PC-9 (cell line): ENCODE results near the gene CEP112.

ENCODE experiments used
- EZH2 ChIP-seq: fragments of 200-600 bp; sonication (generic); IDR thresholded peaks from 2 replicates; pipeline ENCODE4 v1.8.0; 2017; ENCODE audit warnings: antibody characterized with exemption, low read depth
- TF ChIP-seq, protein P1 (sequence below): fragments of 200-600 bp; sonication (generic); conservative IDR thresholded peaks from 2 replicates; pipeline ENCODE4 v1.6.1; 2017; ENCODE audit warnings: mixed run types, antibody characterized with exemption, mild to moderate bottlenecking, moderate library complexity

DNA sequence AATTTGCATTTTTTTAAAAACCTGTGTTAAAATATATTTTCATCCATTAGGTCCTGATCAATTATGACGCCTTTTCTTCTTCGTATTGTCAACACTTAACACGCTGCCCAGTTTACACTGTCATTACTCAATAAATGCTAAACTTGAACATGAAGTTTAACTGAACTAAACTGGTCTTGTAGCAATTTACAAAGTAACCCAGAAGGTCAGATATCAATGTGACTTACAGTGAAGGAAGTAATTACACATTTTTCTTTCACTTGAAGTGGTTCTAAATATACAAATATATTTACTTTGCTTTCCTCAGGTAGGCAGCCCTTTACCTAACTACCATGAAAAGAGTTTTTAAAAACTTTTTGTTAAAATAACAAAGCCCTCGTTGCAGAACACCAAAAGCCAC is 374.0 kb downstream of the CEP112 start:
- TF ChIP-seq, protein P1, sequence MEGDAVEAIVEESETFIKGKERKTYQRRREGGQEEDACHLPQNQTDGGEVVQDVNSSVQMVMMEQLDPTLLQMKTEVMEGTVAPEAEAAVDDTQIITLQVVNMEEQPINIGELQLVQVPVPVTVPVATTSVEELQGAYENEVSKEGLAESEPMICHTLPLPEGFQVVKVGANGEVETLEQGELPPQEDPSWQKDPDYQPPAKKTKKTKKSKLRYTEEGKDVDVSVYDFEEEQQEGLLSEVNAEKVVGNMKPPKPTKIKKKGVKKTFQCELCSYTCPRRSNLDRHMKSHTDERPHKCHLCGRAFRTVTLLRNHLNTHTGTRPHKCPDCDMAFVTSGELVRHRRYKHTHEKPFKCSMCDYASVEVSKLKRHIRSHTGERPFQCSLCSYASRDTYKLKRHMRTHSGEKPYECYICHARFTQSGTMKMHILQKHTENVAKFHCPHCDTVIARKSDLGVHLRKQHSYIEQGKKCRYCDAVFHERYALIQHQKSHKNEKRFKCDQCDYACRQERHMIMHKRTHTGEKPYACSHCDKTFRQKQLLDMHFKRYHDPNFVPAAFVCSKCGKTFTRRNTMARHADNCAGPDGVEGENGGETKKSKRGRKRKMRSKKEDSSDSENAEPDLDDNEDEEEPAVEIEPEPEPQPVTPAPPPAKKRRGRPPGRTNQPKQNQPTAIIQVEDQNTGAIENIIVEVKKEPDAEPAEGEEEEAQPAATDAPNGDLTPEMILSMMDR: no peak
- no peak for TF ChIP-seq EZH2
